Measurements from ENCODE around the gene TIMD4.

DNA sequence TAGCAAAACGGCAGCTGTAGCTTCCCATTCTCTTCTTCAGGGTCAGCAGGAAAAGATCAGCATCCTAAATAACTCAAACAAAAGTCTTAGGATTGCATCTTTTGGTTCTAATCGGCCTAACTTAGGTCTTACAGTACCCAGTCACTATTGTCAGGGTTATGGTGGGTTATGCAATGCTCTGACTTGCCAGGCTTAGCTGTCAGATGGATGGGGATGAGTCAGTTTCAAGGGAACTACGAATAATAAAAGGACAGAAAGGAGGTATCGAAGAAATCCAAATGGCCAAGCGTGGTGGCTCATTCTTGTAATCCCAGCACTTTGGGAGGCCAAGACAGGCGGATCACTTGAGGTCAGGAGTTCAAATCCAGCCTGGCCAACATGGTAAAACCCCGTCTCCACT is 66.5 kb downstream of the TIMD4 start:
- TF ChIP-seq, protein P1, sequence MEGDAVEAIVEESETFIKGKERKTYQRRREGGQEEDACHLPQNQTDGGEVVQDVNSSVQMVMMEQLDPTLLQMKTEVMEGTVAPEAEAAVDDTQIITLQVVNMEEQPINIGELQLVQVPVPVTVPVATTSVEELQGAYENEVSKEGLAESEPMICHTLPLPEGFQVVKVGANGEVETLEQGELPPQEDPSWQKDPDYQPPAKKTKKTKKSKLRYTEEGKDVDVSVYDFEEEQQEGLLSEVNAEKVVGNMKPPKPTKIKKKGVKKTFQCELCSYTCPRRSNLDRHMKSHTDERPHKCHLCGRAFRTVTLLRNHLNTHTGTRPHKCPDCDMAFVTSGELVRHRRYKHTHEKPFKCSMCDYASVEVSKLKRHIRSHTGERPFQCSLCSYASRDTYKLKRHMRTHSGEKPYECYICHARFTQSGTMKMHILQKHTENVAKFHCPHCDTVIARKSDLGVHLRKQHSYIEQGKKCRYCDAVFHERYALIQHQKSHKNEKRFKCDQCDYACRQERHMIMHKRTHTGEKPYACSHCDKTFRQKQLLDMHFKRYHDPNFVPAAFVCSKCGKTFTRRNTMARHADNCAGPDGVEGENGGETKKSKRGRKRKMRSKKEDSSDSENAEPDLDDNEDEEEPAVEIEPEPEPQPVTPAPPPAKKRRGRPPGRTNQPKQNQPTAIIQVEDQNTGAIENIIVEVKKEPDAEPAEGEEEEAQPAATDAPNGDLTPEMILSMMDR (IDR thresholded peaks at IDR 0.05; ENCODE audit: insufficient read depth, low read depth, low read length): no peak
- no peak for TF ChIP-seq EZH2 (IDR thresholded peaks at IDR 0.05; ENCODE audit: insufficient read depth, low read length)
